8988T (cell line): ENCODE measurements around the gene RPS27.
"Not testable (repeated sequence)": the region's sequence is repeated elsewhere in the genome, so short reads cannot be mapped to it uniquely, and the experiment has no call there.

ENCODE experiments used
- DNase-seq: peaks from one replicate; pipeline ENCODE4 v3.0.0; 2011

The RPS27 gene

DNA sequence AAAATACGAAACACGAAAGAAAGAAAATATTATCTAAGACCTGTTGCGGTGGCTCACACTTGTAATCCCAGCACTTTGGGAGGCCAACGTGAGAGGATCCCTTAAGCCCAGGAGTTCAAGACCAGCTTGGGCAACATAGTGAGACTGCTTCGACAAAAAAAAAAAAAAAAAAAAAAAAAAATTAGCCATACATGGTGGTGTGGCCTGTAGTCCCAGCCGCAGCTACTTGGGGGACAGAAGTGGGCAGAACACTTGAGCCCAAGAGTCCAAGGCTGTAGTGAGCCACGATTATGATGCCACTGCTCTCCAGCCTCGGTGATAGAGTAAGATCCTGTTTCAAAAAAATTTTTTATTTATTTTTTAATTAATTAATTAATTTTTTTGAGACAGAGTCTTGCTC, 2.9 kb upstream of the RPS27 start:
- no peak for DNase-seq

DNA sequence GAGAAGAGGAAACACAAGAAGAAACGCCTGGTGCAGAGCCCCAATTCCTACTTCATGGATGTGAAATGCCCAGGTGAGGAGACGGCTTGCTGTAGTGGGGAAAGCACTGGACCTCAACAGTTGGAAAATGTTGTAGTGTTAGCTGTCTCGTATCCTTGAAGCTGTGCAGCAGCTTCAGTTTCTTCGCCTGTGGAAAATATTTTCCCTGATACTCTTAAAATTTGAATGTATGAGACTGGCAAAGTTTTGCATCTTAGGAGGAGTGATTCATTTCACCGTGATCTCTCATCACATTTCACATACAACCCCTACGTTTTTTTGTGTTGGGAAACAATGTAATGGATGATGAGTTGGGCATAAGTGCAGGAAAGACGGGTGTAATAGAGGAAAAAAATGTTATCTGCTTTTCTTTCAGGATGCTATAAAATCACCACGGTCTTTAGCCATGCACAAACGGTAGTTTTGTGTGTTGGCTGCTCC, 629 bp downstream of the RPS27 start:
- no peak for DNase-seq

- no peak for DNase-seq
Observed at GRCh38 chr1:153991806-153992205, 1.2 kb downstream of the RPS27 start.

- DNase-seq, result no peak
Observed at GRCh38 chr1:153995202-153995601, 4.6 kb downstream of the RPS27 start.

GRCh38 chr1:153995640-153996039, 5.1 kb downstream of the RPS27 start:
- no peak for DNase-seq

DNA sequence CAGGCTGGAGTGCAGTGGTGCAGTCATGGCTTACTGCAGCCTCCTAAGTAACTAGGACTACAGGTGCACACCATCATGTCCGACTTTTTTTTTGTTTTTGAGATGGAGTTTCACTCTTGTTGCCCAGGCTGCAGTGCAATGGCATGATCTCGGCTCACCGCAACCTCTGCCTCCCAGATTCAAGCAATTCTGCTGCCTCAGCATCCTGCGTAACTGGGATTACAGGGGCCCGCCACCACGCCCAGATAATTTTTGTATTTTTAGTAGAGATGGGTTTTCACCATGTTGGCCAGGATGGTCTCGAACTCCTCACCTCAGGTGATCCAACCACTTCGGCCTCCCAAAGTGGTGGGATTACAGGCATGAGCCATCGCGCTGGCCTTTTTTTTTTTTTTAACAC, 6.3 kb downstream of the RPS27 start:
- not testable (repeated sequence) for DNase-seq

- no peak for DNase-seq
Observed at GRCh38 chr1:154000420-154000819, 9.9 kb downstream of the RPS27 start.

- no peak for DNase-seq
Observed at GRCh38 chr1:154006136-154006535, 15.6 kb downstream of the RPS27 start.

- DNase-seq, result no peak
Observed at GRCh38 chr1:154012129-154012528, 21.6 kb downstream of the RPS27 start.

DNA sequence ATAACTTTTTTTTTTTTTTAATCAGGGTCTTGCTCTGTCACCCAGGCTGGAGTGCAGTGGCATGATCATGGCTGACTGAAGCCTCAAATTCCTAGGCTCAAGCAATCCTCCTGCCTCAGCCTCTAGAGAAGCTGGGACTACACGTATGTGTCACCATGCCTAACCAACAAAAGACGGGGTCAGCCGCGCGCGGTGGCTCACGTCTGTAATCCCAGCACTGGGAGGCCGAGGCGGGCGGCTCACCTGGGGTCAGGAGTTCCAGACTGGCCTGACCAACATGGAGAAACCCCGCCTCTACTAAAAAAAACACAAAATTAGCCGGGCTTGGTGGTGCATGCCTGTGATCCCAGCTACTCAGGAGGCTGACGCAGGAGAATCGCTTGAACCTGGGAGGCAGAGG, 22.0 kb downstream of the RPS27 start:
- not testable (repeated sequence) for DNase-seq

GRCh38 chr1:154014154-154014907, 23.8 kb downstream of the RPS27 start:
- DNase-seq, result no peak

DNA sequence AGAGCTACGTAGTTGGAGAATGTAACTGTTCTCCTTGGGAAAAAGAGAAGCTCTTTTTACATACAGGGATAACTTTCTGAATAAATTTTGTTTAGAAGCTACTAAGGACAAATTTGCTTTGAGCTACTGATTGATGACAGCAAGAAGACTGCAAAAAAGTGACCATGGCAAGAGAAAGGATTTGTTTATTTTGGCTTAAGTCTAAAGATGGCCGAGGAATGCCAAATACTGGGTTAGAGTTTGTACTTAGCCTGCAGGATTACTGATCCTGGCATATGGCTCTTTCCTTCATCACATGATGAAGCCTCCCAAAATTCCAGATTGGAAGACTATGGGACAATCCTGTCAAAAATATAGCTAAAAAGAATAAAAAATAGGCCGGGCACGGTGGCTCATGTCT, 28.7 kb downstream of the RPS27 start:
- no peak for DNase-seq

GRCh38 chr1:154019940-154020339, 29.4 kb downstream of the RPS27 start:
- no peak for DNase-seq

GRCh38 chr1:154033697-154034096, 43.1 kb downstream of the RPS27 start:
- DNase-seq, result not testable (repeated sequence)
